ENCODE measurements around the gene HLCS. TPM values are rescaled to one million over a fixed set of nuclear protein-coding genes. Genes with fewer than 3 reads are reported as not detected.

HLCS gene
- total and polyA plus RNA-seq, 2 donors (not counting 3 experiments of a cell fraction or from before 2014, with no cell fraction given): 6.7 to 17.2 TPM

DNA sequence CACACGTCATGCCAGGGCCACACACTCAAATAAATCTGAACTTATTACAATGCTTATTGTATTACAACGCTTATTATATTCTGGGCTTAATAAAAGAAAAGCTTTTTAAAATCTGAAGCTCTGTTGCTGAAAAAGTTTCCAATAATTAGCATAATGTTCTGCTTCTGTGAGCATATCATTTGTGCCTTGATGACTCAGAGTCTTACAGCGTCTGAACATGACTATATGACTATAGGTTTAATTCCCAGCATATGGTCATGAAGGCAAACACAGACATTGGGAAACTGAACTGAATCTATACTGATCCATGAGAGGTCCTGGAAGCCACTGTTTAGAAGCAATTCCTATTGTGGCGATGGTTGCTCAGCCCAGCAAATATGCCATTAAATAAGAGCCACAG, 201.2 kb downstream of the HLCS start:
- Histone ChIP-seq H3K27me3 (ENCODE audit: control insufficient read depth in 2 of 2, insufficient read depth in 2 of 2, low read length in 2 of 2) (no peaks in the 10 kb centered on the region), H3K4me1 (ENCODE audit: control insufficient read depth, extremely low read depth, insufficient read depth, low read length) (peaks cover 6% of the 10 kb centered on the region), H3K36me3 (ENCODE audit: control insufficient read depth in 2 of 2, extremely low read depth in 1 of 2, insufficient read depth in 2 of 2, low read length in 2 of 2) (no peaks in the 10 kb centered on the region), H3K9me3 (replicated peaks; ENCODE audit: control insufficient read depth, insufficient read depth, low read length) (no peaks in the 10 kb centered on the region), H3K9ac (replicated peaks; ENCODE audit: extremely low read depth, insufficient read depth, low read length) (no peak overlapping the region), H4K20me1 (replicated peaks; ENCODE audit: control insufficient read depth, extremely low read depth, insufficient read depth, low read length) (no peaks in the 10 kb centered on the region), H3K79me2 (ENCODE audit: control insufficient read depth, insufficient read depth, low read length) (no peaks in the 10 kb centered on the region), H3K9me1 (replicated peaks; ENCODE audit: control insufficient read depth, extremely low read depth, insufficient read depth, low read length) (no peaks in the 10 kb centered on the region), H3K4me3 (replicated peaks in 1 of 3; ENCODE audit: insufficient read depth in 1 of 3, low read depth in 1 of 3, low read length in 3 of 3) (no peak overlapping the region), H3K27ac (ENCODE audit: insufficient read depth, low read depth, low read length) (no peak overlapping the region), H2AFZ (ENCODE audit: low read depth, low read length) (no peak overlapping the region), H3K4me2 (ENCODE audit: insufficient read depth, low read length) (no peak overlapping the region)
- dilution Hi-C loops (cut with MboI; ENCODE audit: extremely low pct_ligation_motif_present, low sequenced_read_pairs): no loop called here
- ChIA-PET POLR2A (no interaction called here), CTCF (no interaction called here)
- TF ChIP-seq EZH2 (IDR thresholded peaks at IDR 0.05; ENCODE audit: borderline replicate concordance, low read depth, low read length, severe bottlenecking) (no peak), POLR2AphosphoS5 (IDR thresholded peaks at IDR 0.05; ENCODE audit: insufficient read depth, low read depth, low read length) (no peak), JUN (IDR thresholded peaks at IDR 0.05; ENCODE audit: borderline replicate concordance, insufficient read depth, insufficient read length, low read depth) (no peak)
- TF ChIP-seq, protein P1, sequence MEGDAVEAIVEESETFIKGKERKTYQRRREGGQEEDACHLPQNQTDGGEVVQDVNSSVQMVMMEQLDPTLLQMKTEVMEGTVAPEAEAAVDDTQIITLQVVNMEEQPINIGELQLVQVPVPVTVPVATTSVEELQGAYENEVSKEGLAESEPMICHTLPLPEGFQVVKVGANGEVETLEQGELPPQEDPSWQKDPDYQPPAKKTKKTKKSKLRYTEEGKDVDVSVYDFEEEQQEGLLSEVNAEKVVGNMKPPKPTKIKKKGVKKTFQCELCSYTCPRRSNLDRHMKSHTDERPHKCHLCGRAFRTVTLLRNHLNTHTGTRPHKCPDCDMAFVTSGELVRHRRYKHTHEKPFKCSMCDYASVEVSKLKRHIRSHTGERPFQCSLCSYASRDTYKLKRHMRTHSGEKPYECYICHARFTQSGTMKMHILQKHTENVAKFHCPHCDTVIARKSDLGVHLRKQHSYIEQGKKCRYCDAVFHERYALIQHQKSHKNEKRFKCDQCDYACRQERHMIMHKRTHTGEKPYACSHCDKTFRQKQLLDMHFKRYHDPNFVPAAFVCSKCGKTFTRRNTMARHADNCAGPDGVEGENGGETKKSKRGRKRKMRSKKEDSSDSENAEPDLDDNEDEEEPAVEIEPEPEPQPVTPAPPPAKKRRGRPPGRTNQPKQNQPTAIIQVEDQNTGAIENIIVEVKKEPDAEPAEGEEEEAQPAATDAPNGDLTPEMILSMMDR (IDR thresholded peaks at IDR 0.05; ENCODE audit: extremely low read depth in 1 of 2, insufficient read depth in 1 of 2, low read depth in 1 of 2, low read length in 2 of 2): no peak
- no TSS peak for BruUV-seq (replicated peaks)
- intact Hi-C loops (cut with micrococcal nuclease): no loop called here
- no peak for DNase-seq (ENCODE audit: low read depth, low spot score)
- FAIRE-seq: no peak

DNA sequence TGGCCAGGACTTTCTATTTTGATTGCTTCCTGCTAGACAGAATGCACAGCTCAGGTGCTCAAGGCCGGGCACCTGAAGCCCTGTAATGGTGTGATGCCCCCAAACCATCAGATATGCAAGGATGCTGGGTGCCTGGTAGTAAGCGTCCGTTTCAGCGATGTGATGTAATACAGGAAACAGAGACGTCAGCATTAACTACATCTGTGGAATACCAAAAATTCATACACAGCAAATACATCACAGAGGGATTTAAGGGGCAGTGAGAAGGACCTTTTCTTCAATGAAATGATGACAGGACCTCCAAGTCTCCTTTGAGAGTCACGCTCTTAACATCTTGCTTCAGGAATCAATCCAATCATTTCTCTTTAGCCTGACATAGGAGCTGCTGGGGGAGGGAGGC, 203.2 kb downstream of the HLCS start:
- H2AFZ ChIP-seq (ENCODE audit: low read depth, low read length): no peak overlapping the region
- TF ChIP-seq JUN (IDR thresholded peaks at IDR 0.05; ENCODE audit: borderline replicate concordance, insufficient read depth, insufficient read length, low read depth) (no peak), MYC (IDR thresholded peaks at IDR 0.05; ENCODE audit: low read depth, low read length) (no peak), FOS (IDR thresholded peaks at IDR 0.05; ENCODE audit: borderline replicate concordance, insufficient read depth, low read length) (no peak), POLR2AphosphoS5 (IDR thresholded peaks at IDR 0.05; ENCODE audit: insufficient read depth, low read depth, low read length) (no peak), POLR2A (IDR thresholded peaks at IDR 0.05; ENCODE audit: low read depth, low read length) (no peak)
- FAIRE-seq (no peak), DNase-seq (ENCODE audit: low read depth, low spot score) (no peak)
- ChIA-PET POLR2A (no interaction called here), CTCF (interaction anchor here (1.2 to 2.1 kb wide), 3 partner anchors 11 to 154 kb away, joined by 3 to 10 read pairs (median 5); no protein-coding TSS in a partner anchor)
- no TSS peak for BruUV-seq (replicated peaks)
- no peak overlapping the region for H3K4me2 ChIP-seq (ENCODE audit: insufficient read depth, low read length)
- H3K4me1 ChIP-seq (ENCODE audit: control insufficient read depth, extremely low read depth, insufficient read depth, low read length): no peaks in the 10 kb centered on the region
- no peaks in the 10 kb centered on the region for H3K27me3 ChIP-seq (ENCODE audit: control insufficient read depth in 2 of 2, insufficient read depth in 2 of 2, low read length in 2 of 2)
- no peak overlapping the region for H3K9ac ChIP-seq (replicated peaks; ENCODE audit: extremely low read depth, insufficient read depth, low read length)
- H4K20me1 ChIP-seq (replicated peaks; ENCODE audit: control insufficient read depth, extremely low read depth, insufficient read depth, low read length): no peaks in the 10 kb centered on the region
- H3K36me3 ChIP-seq (ENCODE audit: control insufficient read depth in 2 of 2, extremely low read depth in 1 of 2, insufficient read depth in 2 of 2, low read length in 2 of 2): no peaks in the 10 kb centered on the region
- no peaks in the 10 kb centered on the region for H3K9me3 ChIP-seq (replicated peaks; ENCODE audit: control insufficient read depth, insufficient read depth, low read length)
- H3K9me1 ChIP-seq (replicated peaks; ENCODE audit: control insufficient read depth, extremely low read depth, insufficient read depth, low read length): no peaks in the 10 kb centered on the region
- no peak overlapping the region for H3K27ac ChIP-seq (ENCODE audit: insufficient read depth, low read depth, low read length)
- no peaks in the 10 kb centered on the region for H3K79me2 ChIP-seq (ENCODE audit: control insufficient read depth, insufficient read depth, low read length)
- H3K4me3 ChIP-seq (replicated peaks in 1 of 3; ENCODE audit: insufficient read depth in 1 of 3, low read depth in 1 of 3, low read length in 3 of 3): no peak overlapping the region
- intact Hi-C loops (cut with micrococcal nuclease): no loop called here
- dilution Hi-C loops (cut with MboI; ENCODE audit: extremely low pct_ligation_motif_present, low sequenced_read_pairs): no loop called here

Measured in endothelial cell of umbilical vein (primary cell).